ENCODE data around the gene CACNG6.

The CACNG6 gene

DNA sequence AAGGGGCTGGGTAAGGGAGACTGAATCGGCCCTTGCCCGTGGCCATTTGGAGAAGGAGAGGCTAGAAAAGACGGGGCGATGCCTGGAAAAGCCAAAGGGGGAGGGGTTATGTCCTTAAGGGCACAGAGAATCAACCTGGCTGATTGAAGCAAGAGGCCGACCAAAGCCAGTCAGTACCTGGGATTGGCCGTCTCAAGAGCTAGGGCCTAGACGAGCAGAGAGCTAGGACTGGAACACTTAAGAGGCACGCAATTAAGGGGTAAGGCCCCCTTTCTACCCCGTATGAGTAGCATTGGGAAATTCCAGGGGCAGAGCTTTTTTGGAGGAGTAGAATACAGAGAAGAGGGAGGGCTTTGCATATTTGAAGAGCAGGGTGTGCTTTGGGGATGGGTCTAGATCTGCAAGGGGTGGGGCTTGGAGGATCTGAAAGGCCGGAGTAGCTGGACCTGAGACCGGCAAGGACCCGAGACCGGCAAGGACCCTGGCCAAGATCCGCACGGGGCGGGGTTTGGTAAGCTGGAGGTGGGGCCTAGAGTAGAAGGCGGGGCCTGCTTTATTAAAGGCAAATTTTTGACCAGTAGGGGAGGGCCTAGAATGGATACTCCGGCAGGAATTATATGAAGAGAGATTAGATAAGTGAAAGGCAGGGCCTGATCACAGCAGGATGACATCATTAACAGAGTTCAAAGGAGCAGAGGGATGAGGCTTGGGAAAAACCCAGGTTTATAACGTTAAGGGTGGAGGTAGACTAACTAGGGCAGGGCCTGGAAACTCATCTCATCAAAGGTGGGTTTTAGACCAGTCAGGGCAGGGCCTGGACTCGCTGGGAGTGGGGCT is 10.7 kb upstream of the CACNG6 start:
- peak overlapping the region; percentile 51 for H3K9ac ChIP-seq (ENCODE audit: low read depth, low read length)
- no peaks in the 10 kb centered on the region for H3K4me1 ChIP-seq (ENCODE audit: insufficient read depth, low read length)
- H3K9me3 ChIP-seq (ENCODE audit: control insufficient read depth, insufficient read depth, low read length): no peaks in the 10 kb centered on the region
- no peaks in the 10 kb centered on the region for H3K36me3 ChIP-seq (ENCODE audit: insufficient read depth, low read length)

- no peaks in the 10 kb centered on the region for H3K4me1 ChIP-seq (ENCODE audit: insufficient read depth, low read length)
- no peaks in the 10 kb centered on the region for H3K9me3 ChIP-seq (ENCODE audit: control insufficient read depth, insufficient read depth, low read length)
- peak overlapping the region; percentile 51; the same call in 1 of the 2 replicates for H3K9ac ChIP-seq (ENCODE audit: low read depth, low read length)
- no peaks in the 10 kb centered on the region for H3K36me3 ChIP-seq (ENCODE audit: insufficient read depth, low read length)
These were observed 10.0 kb upstream of the CACNG6 start for GRCh38 chr19:53981376-53981951.

- no peaks in the 10 kb centered on the region for H3K9me3 ChIP-seq (ENCODE audit: control insufficient read depth, insufficient read depth, low read length)
- no peaks in the 10 kb centered on the region for H3K4me1 ChIP-seq (ENCODE audit: insufficient read depth, low read length)
- no peaks in the 10 kb centered on the region for H3K36me3 ChIP-seq (ENCODE audit: insufficient read depth, low read length)
- H3K9ac ChIP-seq (ENCODE audit: low read depth, low read length): peak overlapping the region; percentile 55; the same call in 1 of the 2 replicates
These were observed 9.4 kb upstream of the CACNG6 start for GRCh38 chr19:53982001-53982451.

DNA sequence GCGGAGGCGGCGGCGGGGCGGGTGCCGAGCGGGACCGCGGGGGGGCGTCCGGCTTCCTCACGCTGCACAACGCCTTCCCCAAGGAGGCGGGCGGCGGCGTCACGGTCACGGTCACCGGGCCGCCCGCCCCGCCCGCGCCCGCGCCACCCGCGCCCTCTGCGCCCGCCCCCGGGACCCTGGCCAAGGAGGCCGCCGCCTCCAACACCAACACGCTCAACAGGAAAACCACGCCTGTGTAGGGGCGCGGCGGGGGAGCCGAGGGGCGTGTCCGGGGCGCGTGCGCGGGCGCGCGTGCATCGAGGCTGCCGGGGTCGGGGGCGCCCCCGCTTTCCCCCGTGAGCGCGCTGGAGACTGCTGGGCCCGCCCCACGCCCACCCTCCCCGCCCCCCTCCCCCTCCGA is 8.8 kb upstream of the CACNG6 start:
- no peaks in the 10 kb centered on the region for H3K36me3 ChIP-seq (ENCODE audit: insufficient read depth, low read length)
- H3K4me1 ChIP-seq (ENCODE audit: insufficient read depth, low read length): no peaks in the 10 kb centered on the region
- H3K9me3 ChIP-seq (ENCODE audit: control insufficient read depth, insufficient read depth, low read length): no peaks in the 10 kb centered on the region
- H3K9ac ChIP-seq (ENCODE audit: low read depth, low read length): no peak overlapping the region

DNA sequence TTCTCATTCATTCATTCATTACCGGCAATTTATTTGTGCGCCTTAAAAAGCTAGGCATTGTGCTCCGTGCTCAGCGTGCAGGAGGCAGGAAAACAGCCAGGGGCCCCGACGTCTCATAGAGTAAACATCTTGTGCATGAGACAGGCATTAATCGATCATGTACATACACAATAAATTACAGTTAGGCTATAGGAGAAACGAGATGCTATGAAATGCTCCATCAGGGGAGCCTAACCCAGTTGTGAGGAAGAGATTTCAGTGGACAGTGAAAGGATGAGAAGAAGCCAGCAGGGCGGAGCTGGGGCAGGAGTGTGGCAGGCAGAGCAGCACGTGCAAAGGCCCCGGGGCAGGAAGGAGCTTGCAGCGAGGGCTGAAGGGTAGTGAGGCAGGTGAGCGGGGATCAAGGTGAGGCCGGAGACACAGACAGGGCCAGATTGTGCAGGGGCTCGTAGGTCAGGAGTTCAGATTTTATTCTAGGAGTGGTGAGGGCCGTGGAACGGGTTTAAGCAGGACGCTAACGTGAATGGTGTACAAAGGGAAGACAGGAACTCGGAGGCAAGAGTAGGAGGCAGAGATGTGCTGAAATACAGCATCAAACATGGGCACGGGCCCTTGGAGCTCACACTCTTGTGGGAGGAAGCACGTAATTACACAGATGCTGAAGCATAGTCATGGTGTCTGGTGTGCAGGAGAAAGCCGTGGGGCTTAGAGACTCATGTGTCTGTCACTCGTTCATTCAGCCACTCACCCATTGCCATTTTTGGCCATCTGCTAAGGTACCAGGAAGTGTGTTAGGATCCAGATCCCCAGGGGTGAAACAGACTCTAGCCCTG is 7.8 kb upstream of the CACNG6 start:
- Histone ChIP-seq H3K9me3 (ENCODE audit: control insufficient read depth, insufficient read depth, low read length) (no peaks in the 10 kb centered on the region), H3K36me3 (ENCODE audit: insufficient read depth, low read length) (no peaks in the 10 kb centered on the region), H3K9ac (ENCODE audit: low read depth, low read length) (no peak overlapping the region; the same call in 1 of the 2 replicates), H3K4me1 (ENCODE audit: insufficient read depth, low read length) (no peaks in the 10 kb centered on the region)

- no peaks in the 10 kb centered on the region for H3K9me3 ChIP-seq (ENCODE audit: control insufficient read depth, insufficient read depth, low read length)
- H3K9ac ChIP-seq (ENCODE audit: low read depth, low read length): no peak overlapping the region
- no peaks in the 10 kb centered on the region; the same call in 1 of the 2 replicates for H3K4me1 ChIP-seq (ENCODE audit: insufficient read depth, low read length)
- H3K36me3 ChIP-seq (ENCODE audit: insufficient read depth, low read length): no peaks in the 10 kb centered on the region
These were observed 5.6 kb upstream of the CACNG6 start for GRCh38 chr19:53985863-53986262.

DNA sequence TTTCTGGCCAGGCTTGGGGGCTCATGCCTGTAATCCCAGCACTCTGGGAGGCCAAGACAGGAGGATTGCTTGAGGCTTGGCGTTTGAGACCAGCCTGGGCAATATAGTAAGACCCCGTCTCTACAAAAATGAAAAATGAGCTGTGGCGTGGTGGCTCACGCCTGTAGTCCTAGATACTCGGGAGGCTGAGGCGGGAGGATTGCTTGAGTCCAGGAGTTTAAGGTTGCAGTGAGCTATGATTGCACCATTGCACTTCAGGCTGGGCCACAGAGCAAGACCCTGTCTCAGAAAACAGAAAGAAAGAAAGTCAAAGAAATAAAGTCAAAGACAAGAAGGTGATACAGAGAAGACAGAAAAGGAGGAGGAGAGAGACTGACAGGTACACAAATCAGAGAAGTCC is 2.5 kb upstream of the CACNG6 start:
- no peaks in the 10 kb centered on the region; the same call in 1 of the 2 replicates for H3K4me1 ChIP-seq (ENCODE audit: insufficient read depth, low read length)

GRCh38 chr19:53989600-53990533 is 1.6 kb upstream of the CACNG6 start:
- no peaks in the 10 kb centered on the region for H3K9me3 ChIP-seq (ENCODE audit: control insufficient read depth, insufficient read depth, low read length)
- H3K36me3 ChIP-seq (ENCODE audit: insufficient read depth, low read length): no peaks in the 10 kb centered on the region
- H3K4me1 ChIP-seq (ENCODE audit: insufficient read depth, low read length): no peaks in the 10 kb centered on the region; the same call in 1 of the 2 replicates
- H3K9ac ChIP-seq (ENCODE audit: low read depth, low read length): no peak overlapping the region

More for the DNA sequence above, 2.5 kb upstream of the CACNG6 start:
- H3K9ac ChIP-seq (ENCODE audit: low read depth, low read length): no peak overlapping the region
- H3K36me3 ChIP-seq (ENCODE audit: insufficient read depth, low read length): no peaks in the 10 kb centered on the region
- no peaks in the 10 kb centered on the region for H3K9me3 ChIP-seq (ENCODE audit: control insufficient read depth, insufficient read depth, low read length)

DNA sequence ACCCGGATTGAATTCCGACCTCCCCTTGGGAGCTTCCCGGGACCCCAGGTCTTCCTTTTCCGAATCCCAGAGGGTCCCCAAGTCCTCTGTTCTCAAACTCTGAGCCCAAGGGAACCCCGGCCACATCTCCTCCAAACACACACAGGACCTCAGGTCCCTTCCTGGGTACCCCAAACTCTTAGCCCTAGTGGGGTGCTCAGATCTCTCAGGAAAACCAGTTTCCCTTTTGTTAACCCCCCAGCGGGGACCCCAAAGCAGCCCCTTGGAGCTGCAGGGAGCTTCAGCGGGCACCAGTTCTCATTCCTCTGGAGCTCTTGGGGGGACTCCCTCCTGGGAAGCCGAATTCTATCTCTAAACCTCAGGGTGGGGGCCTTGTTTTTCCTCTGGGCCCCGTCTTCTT is 774 bp downstream of the CACNG6 start:
- Histone ChIP-seq H3K9me3 (ENCODE audit: control insufficient read depth, insufficient read depth, low read length) (no peaks in the 10 kb centered on the region), H3K36me3 (ENCODE audit: insufficient read depth, low read length) (no peaks in the 10 kb centered on the region), H3K4me1 (ENCODE audit: insufficient read depth, low read length) (no peaks in the 10 kb centered on the region; the same call in 1 of the 2 replicates), H3K9ac (ENCODE audit: low read depth, low read length) (peak overlapping the region; percentile 54; the same call in 1 of the 2 replicates)

GRCh38 chr19:53992815-53993214 is 1.4 kb downstream of the CACNG6 start:
- peaks cover under 1% of the 10 kb centered on the region; the same call in 1 of the 2 replicates for H3K4me1 ChIP-seq (ENCODE audit: insufficient read depth, low read length)
- no peaks in the 10 kb centered on the region for H3K9me3 ChIP-seq (ENCODE audit: control insufficient read depth, insufficient read depth, low read length)
- H3K9ac ChIP-seq (ENCODE audit: low read depth, low read length): no peak overlapping the region
- no peaks in the 10 kb centered on the region for H3K36me3 ChIP-seq (ENCODE audit: insufficient read depth, low read length)

DNA sequence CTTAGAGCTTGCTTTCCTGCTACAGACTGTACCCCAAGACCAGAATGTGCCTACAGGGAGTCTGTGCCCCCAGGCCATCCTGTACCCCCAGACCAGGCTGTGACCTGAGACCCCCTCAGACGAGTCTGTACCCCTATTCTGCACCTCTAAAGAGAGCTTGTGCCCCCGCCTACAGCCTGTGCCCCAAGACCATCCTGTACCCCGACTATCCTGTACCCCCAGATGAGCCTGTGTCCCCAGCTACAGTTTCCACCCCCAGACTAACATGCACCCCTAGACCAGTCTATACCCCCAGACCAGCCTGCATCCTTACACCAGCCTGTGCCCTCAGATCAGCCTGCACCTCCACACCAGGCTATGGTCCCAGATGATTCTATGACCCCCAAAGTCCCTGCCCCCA is 2.0 kb downstream of the CACNG6 start:
- Histone ChIP-seq H3K4me1 (ENCODE audit: insufficient read depth, low read length) (peaks cover 5% of the 10 kb centered on the region), H3K9me3 (ENCODE audit: control insufficient read depth, insufficient read depth, low read length) (no peaks in the 10 kb centered on the region), H3K9ac (ENCODE audit: low read depth, low read length) (no peak overlapping the region), H3K36me3 (ENCODE audit: insufficient read depth, low read length) (no peaks in the 10 kb centered on the region)

- H3K4me1 ChIP-seq (ENCODE audit: insufficient read depth, low read length): peaks cover 5% of the 10 kb centered on the region
- no peaks in the 10 kb centered on the region for H3K36me3 ChIP-seq (ENCODE audit: insufficient read depth, low read length)
- H3K9me3 ChIP-seq (ENCODE audit: control insufficient read depth, insufficient read depth, low read length): no peaks in the 10 kb centered on the region
- no peak overlapping the region for H3K9ac ChIP-seq (ENCODE audit: low read depth, low read length)
These were observed 3.4 kb downstream of the CACNG6 start for GRCh38 chr19:53994811-53995210.

- no peak overlapping the region for H3K9ac ChIP-seq (ENCODE audit: low read depth, low read length)
- H3K36me3 ChIP-seq (ENCODE audit: insufficient read depth, low read length): no peaks in the 10 kb centered on the region
- H3K4me1 ChIP-seq (ENCODE audit: insufficient read depth, low read length): peaks cover 5% of the 10 kb centered on the region
These were observed 6.8 kb downstream of the CACNG6 start for GRCh38 chr19:53998223-53998622.

More at GRCh38 chr19:53998223-53998622, 6.8 kb downstream of the CACNG6 start:
- H3K9me3 ChIP-seq (ENCODE audit: control insufficient read depth, insufficient read depth, low read length): no peaks in the 10 kb centered on the region

Data from ES-I3 (cell line).